Stimulated activated CD8-positive, alpha-beta memory T cell treated with anti-CD3 and anti-CD28 coated beads, Interleukin-2, amount 100 ng/mL, for 1 hour (primary cell): ENCODE data around the gene IL20.

Source experiments
- DNase-seq, 2 donors: peaks; one replicate each; pipeline ENCODE4 v3.0.0-alpha.2; 2020; ENCODE audit warnings: low read depth in 2 of 2

IL20 gene

GRCh38 chr1:206878456-206878855 is 13.0 kb downstream of the IL20 start:
- DNase-seq: no peak

GRCh38 chr1:206880314-206880713 is 14.9 kb downstream of the IL20 start:
- DNase-seq: no peak

GRCh38 chr1:206882555-206882954 is 17.1 kb downstream of the IL20 start:
- DNase-seq: no peak

- no peak for DNase-seq
Observed at GRCh38 chr1:206883160-206883559, 17.7 kb downstream of the IL20 start.

- no peak for DNase-seq
Observed at GRCh38 chr1:206883876-206884275, 18.5 kb downstream of the IL20 start.

- no peak for DNase-seq
Observed at GRCh38 chr1:206885341-206886060, 20.1 kb downstream of the IL20 start.

- DNase-seq: no peak
Observed at GRCh38 chr1:206886831-206887230, 21.4 kb downstream of the IL20 start.

GRCh38 chr1:206887701-206888100 is 22.3 kb downstream of the IL20 start:
- no peak for DNase-seq

- no peak for DNase-seq
Observed at GRCh38 chr1:206890125-206891060, 25.0 kb downstream of the IL20 start.

GRCh38 chr1:206891412-206891811 is 26.0 kb downstream of the IL20 start:
- DNase-seq: no peak

GRCh38 chr1:206892351-206892984 is 27.0 kb downstream of the IL20 start:
- no peak for DNase-seq

GRCh38 chr1:206893380-206893779 is 28.0 kb downstream of the IL20 start:
- DNase-seq: no peak

GRCh38 chr1:206895325-206895724 is 29.9 kb downstream of the IL20 start:
- no peak for DNase-seq

GRCh38 chr1:206895837-206896242 is 30.4 kb downstream of the IL20 start:
- DNase-seq: no peak

GRCh38 chr1:206896261-206896660 is 30.8 kb downstream of the IL20 start:
- no peak for DNase-seq

GRCh38 chr1:206897175-206897574 is 31.8 kb downstream of the IL20 start, which contains the start of gene IL24:
TSS of gene IL24 (plus strand) at chr1:206897443. CDS start at chr1:206897833, 390 bp downstream.
- DNase-seq: no peak

GRCh38 chr1:206898089-206898914 is 32.9 kb downstream of the IL20 start:
- DNase-seq: no peak

GRCh38 chr1:206898915-206899431 is 33.5 kb downstream of the IL20 start:
- DNase-seq: no peak

GRCh38 chr1:206899717-206900116 is 34.3 kb downstream of the IL20 start:
- no peak for DNase-seq

- no peak for DNase-seq
Observed at GRCh38 chr1:206900149-206900548, 34.7 kb downstream of the IL20 start.

GRCh38 chr1:206901944-206902343 is 36.5 kb downstream of the IL20 start:
- no peak for DNase-seq
